Trophoblast cell (in vitro differentiated cells and primary cell): ENCODE results near the gene CCNB2.

Source experiments
- DNase-seq, 2 donors: peaks; one replicate each; pipeline ENCODE4 v3.0.0-alpha.2; 2016
- H2AFZ ChIP-seq: 2 replicates; pipeline ENCODE4 v1.6.1; 2013; ENCODE audit warnings: low read length, moderate library complexity, mild to moderate bottlenecking; ENCODE audit not compliant: insufficient read depth, poor library complexity
- H2AK5ac ChIP-seq: 2 replicates; pipeline ENCODE4 v1.6.1; 2013; ENCODE audit warnings: mild to moderate bottlenecking, low read length
- H2BK120ac ChIP-seq: 2 replicates; pipeline ENCODE4 v1.6.1; 2013; ENCODE audit warnings: low read length, mild to moderate bottlenecking, moderate library complexity; ENCODE audit not compliant: insufficient read depth, poor library complexity
- H2BK12ac ChIP-seq: 2 replicates; pipeline ENCODE4 v1.6.1; 2013; ENCODE audit warnings: mild to moderate bottlenecking, low read length, moderate library complexity
- H2BK5ac ChIP-seq: 2 replicates; pipeline ENCODE4 v1.6.1; 2013; ENCODE audit warnings: low read length, low read depth, moderate library complexity, mild to moderate bottlenecking; ENCODE audit not compliant: poor library complexity
- H3K14ac ChIP-seq: 2 replicates; pipeline ENCODE4 v1.6.1; 2013; ENCODE audit warnings: mild to moderate bottlenecking, low read length
- H3K18ac ChIP-seq: 2 replicates; pipeline ENCODE4 v1.6.1; 2013; ENCODE audit warnings: mild to moderate bottlenecking, low read length
- H3K23ac ChIP-seq: 2 replicates; pipeline ENCODE4 v1.6.1; 2013; ENCODE audit warnings: low read length
- H3K27ac ChIP-seq: 2 replicates; pipeline ENCODE4 v1.5.1; 2013; ENCODE audit warnings: low read depth, mild to moderate bottlenecking, inconsistent platforms, low read length, moderate library complexity
- H3K27me3 ChIP-seq: 2 replicates; pipeline ENCODE4 v1.6.1; 2013; ENCODE audit warnings: inconsistent platforms, mild to moderate bottlenecking, low read length, moderate library complexity; ENCODE audit not compliant: insufficient read depth
- H3K36me3 ChIP-seq, 2 experiments: 1 replicate in 1 of 2; 2 replicates in 1 of 2; pipeline ENCODE4 v1.6.1; 2013; ENCODE audit warnings: low read length in 2 of 2, mild to moderate bottlenecking in 2 of 2, moderate library complexity in 1 of 2; ENCODE audit not compliant: insufficient read depth in 2 of 2, control insufficient read depth in 1 of 2
- H3K4ac ChIP-seq: 2 replicates; pipeline ENCODE4 v1.6.1; 2013; ENCODE audit warnings: low read depth, mild to moderate bottlenecking, low read length, moderate library complexity
- H3K4me1 ChIP-seq, 2 experiments: 1 replicate in 1 of 2; 2 replicates in 1 of 2; pipeline ENCODE4 v1.6.1; 2013; ENCODE audit warnings: low read length in 2 of 2, mild to moderate bottlenecking in 2 of 2, moderate library complexity in 1 of 2; ENCODE audit not compliant: insufficient read depth in 2 of 2, control insufficient read depth in 1 of 2
- H3K4me2 ChIP-seq: 2 replicates; pipeline ENCODE4 v1.6.1; 2013; ENCODE audit warnings: inconsistent platforms, mild to moderate bottlenecking, low read length, moderate library complexity
- H3K4me3 ChIP-seq: 2 replicates; pipeline ENCODE4 v1.5.1; 2013; ENCODE audit warnings: mild to moderate bottlenecking, low read depth, low read length, inconsistent platforms
- H3K79me1 ChIP-seq: one replicate; pipeline ENCODE4 v1.6.1; 2013; ENCODE audit warnings: low read length
- H3K79me2 ChIP-seq: 2 replicates; pipeline ENCODE4 v1.6.1; 2013; ENCODE audit warnings: low read length, mild to moderate bottlenecking; ENCODE audit not compliant: control insufficient read depth, insufficient read depth, poor library complexity
- H3K9ac ChIP-seq: 2 replicates; pipeline ENCODE4 v1.6.1; 2013; ENCODE audit warnings: mild to moderate bottlenecking, low read length
- H3K9me3 ChIP-seq: 2 replicates; pipeline ENCODE4 v1.6.1; 2013; ENCODE audit warnings: low read depth, mild to moderate bottlenecking, control low read depth, inconsistent platforms, low read length; ENCODE audit not compliant: insufficient read depth
- H4K12ac ChIP-seq: 2 replicates; pipeline ENCODE4 v1.6.1; 2013; ENCODE audit warnings: low read depth, mild to moderate bottlenecking, low read length, moderate library complexity
- H4K8ac ChIP-seq: 2 replicates; pipeline ENCODE4 v1.6.1; 2013; ENCODE audit warnings: low read depth, mild to moderate bottlenecking, low read length, moderate library complexity
- H4K91ac ChIP-seq: one replicate; pipeline ENCODE4 v1.6.1; 2013; ENCODE audit warnings: low read depth, mild to moderate bottlenecking, low read length, moderate library complexity
- WGBS: extraction: QIAGEN DNeasy Blood & Tissue Kit; methylation state at CpG from one replicate; pipeline ENCODE4 v1.1.7; 2013; ENCODE audit warnings: missing lambda C conversion rate; ENCODE audit not compliant: insufficient read length, insufficient coverage; ENCODE audit errors: extremely low coverage; 5-methylcytosine and 5-hydroxymethylcytosine counted together

Gene CCNB2

DNA sequence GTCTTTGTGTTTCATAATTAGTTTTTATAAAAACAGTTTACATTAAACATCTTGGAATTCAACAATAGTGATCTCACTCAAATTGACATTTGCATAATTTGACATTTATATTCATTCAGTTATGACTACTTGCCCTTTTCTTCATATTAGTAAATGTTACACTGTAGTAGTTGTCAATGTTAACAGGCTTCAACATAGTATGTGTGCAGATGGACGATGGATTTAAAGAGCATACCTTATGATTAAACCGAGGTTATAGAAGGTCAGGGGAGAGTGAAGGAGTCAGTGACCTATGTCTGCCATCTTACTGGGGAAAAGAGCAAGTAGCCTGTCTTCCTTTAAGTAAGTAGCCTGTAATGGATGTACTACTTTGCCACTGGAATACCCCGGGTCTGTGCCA, 8.5 kb upstream of the CCNB2 start:
- no peak overlapping the region for H3K4me3 ChIP-seq
- H3K18ac ChIP-seq, result no peak overlapping the region
- no peak overlapping the region for H2AK5ac ChIP-seq
- WGBS, result no CpG with 5 or more reads among the region's 3 CpGs
- no peaks in the 10 kb centered on the region for H3K27me3 ChIP-seq
- no peak overlapping the region for H3K14ac ChIP-seq
- H3K36me3 ChIP-seq, result peaks cover 15 to 17% of the 10 kb centered on the region in 2 experiments
- H3K4me2 ChIP-seq, result no peak overlapping the region
- H3K9ac ChIP-seq, result no peak overlapping the region
- H3K23ac ChIP-seq, result no peak overlapping the region
- no peak overlapping the region for H2AFZ ChIP-seq
- H3K9me3 ChIP-seq, result no peaks in the 10 kb centered on the region
- no peak overlapping the region for H2BK5ac ChIP-seq
- no peaks in the 10 kb centered on the region for H3K79me1 ChIP-seq
- DNase-seq, result no peak
- H4K12ac ChIP-seq, result no peak overlapping the region
- no peak overlapping the region for H4K8ac ChIP-seq
- no peak overlapping the region for H2BK120ac ChIP-seq
- H3K4ac ChIP-seq, result no peak overlapping the region
- no peaks in the 10 kb centered on the region for H3K79me2 ChIP-seq
- H2BK12ac ChIP-seq, result no peak overlapping the region
- no peaks in the 10 kb centered on the region for H3K4me1 ChIP-seq
- no peak overlapping the region for H4K91ac ChIP-seq
- no peak overlapping the region for H3K27ac ChIP-seq

DNA sequence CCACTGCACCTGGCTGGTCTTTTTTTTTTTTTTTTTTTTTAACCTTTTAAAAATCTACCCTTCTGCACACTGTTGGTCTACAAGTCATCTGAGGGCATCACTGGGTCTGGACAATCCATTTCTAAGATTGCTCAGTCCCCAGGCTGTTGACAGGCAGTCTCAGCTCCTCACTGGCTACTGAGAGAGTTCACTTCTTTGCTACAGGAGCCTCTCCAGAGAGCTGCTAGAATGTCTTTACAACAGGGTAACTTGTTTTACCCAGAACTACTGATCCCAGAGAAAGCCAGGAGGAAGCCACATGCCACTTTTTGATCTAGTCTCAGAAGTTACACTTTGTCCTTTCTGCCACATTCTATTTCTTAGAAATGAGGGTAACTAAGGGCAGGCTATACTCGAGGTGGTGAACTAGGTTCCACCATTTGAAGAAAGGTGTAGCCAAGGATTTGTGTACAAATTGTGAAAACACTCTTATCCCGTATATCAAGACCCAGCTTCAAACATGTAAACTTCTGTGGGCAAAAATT, 5.7 kb upstream of the CCNB2 start:
- no peak overlapping the region for H4K91ac ChIP-seq
- H2BK120ac ChIP-seq, result no peak overlapping the region
- H3K4ac ChIP-seq, result no peak overlapping the region
- H3K79me1 ChIP-seq, result no peaks in the 10 kb centered on the region
- H4K8ac ChIP-seq, result no peak overlapping the region
- no peak overlapping the region for H3K14ac ChIP-seq
- no peak overlapping the region for H4K12ac ChIP-seq
- peaks cover 9 to 10% of the 10 kb centered on the region in 2 experiments for H3K36me3 ChIP-seq
- WGBS, result no CpG with 5 or more reads among the region's 2 CpGs
- H3K27ac ChIP-seq, result no peak overlapping the region
- H3K4me1 ChIP-seq, result no peaks in the 10 kb centered on the region
- H3K27me3 ChIP-seq, result no peaks in the 10 kb centered on the region
- no peaks in the 10 kb centered on the region for H3K9me3 ChIP-seq
- no peak overlapping the region for H3K23ac ChIP-seq
- no peak overlapping the region for H2AK5ac ChIP-seq
- no peak overlapping the region for H2BK5ac ChIP-seq
- H3K18ac ChIP-seq, result no peak overlapping the region
- H3K9ac ChIP-seq, result no peak overlapping the region
- no peaks in the 10 kb centered on the region for H3K79me2 ChIP-seq
- no peak for DNase-seq
- no peak overlapping the region for H2BK12ac ChIP-seq
- no peak overlapping the region for H3K4me3 ChIP-seq
- H2AFZ ChIP-seq, result no peak overlapping the region
- no peak overlapping the region for H3K4me2 ChIP-seq

- Histone ChIP-seq H3K4me3 (peak overlapping the region; percentile 42), H2AK5ac (no peak overlapping the region), H3K23ac (no peak overlapping the region), H3K36me3 (peaks cover 11 to 21% of the 10 kb centered on the region in 2 experiments), H3K9ac (peak overlapping the region; percentile 57), H3K4me1 (no peaks in the 10 kb centered on the region), H3K18ac (no peak overlapping the region), H2BK5ac (no peak overlapping the region), H3K27me3 (no peaks in the 10 kb centered on the region), H3K4me2 (peak overlapping the region; percentile 90), H4K8ac (peak overlapping the region; percentile 10), H2BK120ac (no peak overlapping the region), H4K12ac (no peak overlapping the region), H3K14ac (peak overlapping the region; percentile 6), H3K79me2 (peaks cover 3% of the 10 kb centered on the region), H2BK12ac (no peak overlapping the region), H3K79me1 (peaks cover 4% of the 10 kb centered on the region), H2AFZ (no peak overlapping the region), H3K4ac (peak overlapping the region; percentile 10), H3K9me3 (no peaks in the 10 kb centered on the region), H3K27ac (peak overlapping the region; percentile 40), H4K91ac (peak overlapping the region; percentile 2)
- no peak for DNase-seq
- no CpG with 5 or more reads among the region's 9 CpGs for WGBS
Observed at GRCh38 chr15:59104602-59104911, 389 bp upstream of the CCNB2 start.

- Histone ChIP-seq H3K23ac (no peak overlapping the region), H3K18ac (no peak overlapping the region), H3K4me1 (no peaks in the 10 kb centered on the region), H2BK12ac (no peak overlapping the region), H2AK5ac (no peak overlapping the region), H3K79me2 (peaks cover 3% of the 10 kb centered on the region), H3K27ac (no peak overlapping the region), H2BK120ac (no peak overlapping the region), H2BK5ac (no peak overlapping the region), H3K4me3 (peak overlapping the region; percentile 100), H4K91ac (no peak overlapping the region), H3K4ac (no peak overlapping the region), H2AFZ (no peak overlapping the region), H3K4me2 (peak overlapping the region; percentile 90), H3K36me3 (peaks cover 8 to 22% of the 10 kb centered on the region in 2 experiments), H3K27me3 (no peaks in the 10 kb centered on the region), H4K8ac (no peak overlapping the region), H3K9ac (no peak overlapping the region), H4K12ac (no peak overlapping the region), H3K9me3 (no peaks in the 10 kb centered on the region), H3K14ac (no peak overlapping the region), H3K79me1 (peaks cover 4% of the 10 kb centered on the region)
- no CpG with 5 or more reads among the region's 2 CpGs for WGBS
- DNase-seq, result no peak
Observed at GRCh38 chr15:59105854-59106253, 908 bp downstream of the CCNB2 start.
